Esophagus (tissue), 2 donors: ENCODE results near the gene MROH7. TPM values are rescaled to one million over a fixed set of nuclear protein-coding genes. Genes with fewer than 3 reads are reported as not detected.

Experiments used
- H3K27ac ChIP-seq, 2 donors: one replicate each; pipeline ENCODE4 v1.5.1; 2013; ENCODE audit warnings: low read depth in 2 of 2, mild to moderate bottlenecking in 2 of 2, inconsistent platforms in 1 of 2, low read length in 1 of 2, moderate library complexity in 1 of 2
- H3K27me3 ChIP-seq, 2 donors: one replicate each; pipeline ENCODE4 v1.6.1; 2013; ENCODE audit warnings: low read length in 2 of 2, control low read depth in 1 of 2, mild to moderate bottlenecking in 1 of 2; ENCODE audit not compliant: insufficient read depth in 2 of 2, control insufficient read depth in 1 of 2
- H3K36me3 ChIP-seq, 2 donors: one replicate each; pipeline ENCODE4 v1.6.1; 2013; ENCODE audit warnings: low read length in 1 of 2; ENCODE audit not compliant: control insufficient read depth in 2 of 2, insufficient read depth in 2 of 2
- H3K4me1 ChIP-seq, 2 donors: one replicate each; pipeline ENCODE4 v1.6.1; 2013; ENCODE audit warnings: low read length in 1 of 2; ENCODE audit not compliant: control insufficient read depth in 2 of 2, insufficient read depth in 2 of 2
- H3K4me3 ChIP-seq, 2 donors: one replicate each; pipeline ENCODE4 v1.5.1; 2013; ENCODE audit warnings: low read length in 2 of 2, mild to moderate bottlenecking in 2 of 2, low read depth in 1 of 2, moderate library complexity in 1 of 2
- H3K9me3 ChIP-seq, 2 donors: one replicate each; pipeline ENCODE4 v1.6.1; 2013; ENCODE audit warnings: mild to moderate bottlenecking in 2 of 2, low read depth in 1 of 2, low read length in 1 of 2, moderate library complexity in 1 of 2; ENCODE audit not compliant: control insufficient read depth in 2 of 2, insufficient read depth in 1 of 2
- WGBS, 2 donors: extraction: QIAGEN DNeasy Blood & Tissue Kit; methylation state at CpG; one replicate each; pipeline ENCODE4 v1.1.7; 2013; 5-methylcytosine and 5-hydroxymethylcytosine counted together
- polyA plus RNA-seq, 2 donors: library from polyadenylated mRNA; stranded (reverse); fragments of 200-250 nt; gene quantifications; one replicate each; pipeline ENCODE4 v1.2.3, GENCODE V29; 2013
- donor health status: healthy with polysubstance abuse.
- donor health status: Bipolar disorder and iron deficiency.

The MROH7 gene
- 1 to 10 TPM in 1 of 2 donors, under 1 TPM in 1; 0.80 to 2.3 TPM for polyA plus RNA-seq

DNA sequence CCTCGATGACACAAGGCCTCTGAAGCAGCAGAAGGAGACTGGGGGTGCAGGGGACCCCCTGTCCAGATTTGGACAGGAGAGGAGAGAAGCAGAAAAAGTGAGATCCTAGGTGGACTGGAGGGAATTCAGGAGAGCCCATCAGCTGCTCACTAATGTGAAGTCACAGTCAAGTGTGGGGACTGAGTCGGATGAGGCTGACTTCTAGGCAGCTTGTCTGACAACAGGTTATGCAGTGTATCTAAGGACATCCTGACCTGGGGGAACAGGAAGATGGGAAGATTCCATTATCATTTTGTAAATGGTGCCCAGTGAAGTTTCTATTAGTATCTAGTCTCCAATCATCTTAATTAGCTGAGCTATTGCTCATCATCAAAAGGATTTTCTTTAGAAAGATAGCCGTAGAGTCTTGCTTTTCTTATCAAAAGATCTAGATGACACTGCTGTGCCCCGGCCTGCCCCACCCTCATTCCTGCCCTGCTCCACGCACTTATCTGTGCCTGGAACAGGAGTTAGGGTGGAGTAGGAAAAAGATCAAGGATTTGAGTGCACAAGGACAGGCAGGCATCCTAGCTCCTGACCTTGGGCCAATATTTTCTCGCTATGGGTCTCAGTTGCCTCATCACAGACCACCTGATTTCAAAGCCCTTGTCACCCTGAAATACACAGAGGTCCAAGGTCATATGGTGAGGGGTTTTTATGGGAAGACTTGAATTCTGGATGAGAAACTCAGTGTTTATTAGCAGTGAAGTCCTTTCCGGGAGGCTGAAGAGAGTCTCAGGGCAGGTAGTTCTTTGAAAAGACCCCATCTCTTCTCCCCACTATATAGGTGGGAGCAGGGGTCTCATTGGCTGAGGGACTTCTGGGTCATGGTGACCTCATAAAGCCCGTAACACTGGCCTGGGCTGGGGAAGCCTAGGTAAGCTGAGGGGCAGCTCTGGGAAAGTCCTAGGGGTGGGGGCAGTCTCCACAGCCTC, at the start of gene MROH7:
Gene MROH7 (plus strand): TSS at position 924 of the 974 bp plus-strand sequence. CDS start 11,141 bp downstream, outside the sequence.
- no peaks in the 10 kb centered on the region for H3K36me3 ChIP-seq
- no peaks in the 10 kb centered on the region for H3K4me1 ChIP-seq
- 65 to 78% methylated on average over 8 of the region's 8 CpGs for WGBS, 2 donors
- H3K27ac ChIP-seq: no peak within 1 kb of the TSS
- no peaks in the 10 kb centered on the region for H3K27me3 ChIP-seq
- H3K9me3 ChIP-seq: peaks cover 0 to 8% of the 10 kb centered on the region in 2 donors
- H3K4me3 ChIP-seq: no peak within 1 kb of the TSS

- Histone ChIP-seq H3K27ac (no peak overlapping the region), H3K36me3 (peaks cover 0 to 12% of the 10 kb centered on the region in 2 donors), H3K9me3 (no peaks in the 10 kb centered on the region), H3K4me3 (no peak overlapping the region), H3K27me3 (no peaks in the 10 kb centered on the region), H3K4me1 (no peaks in the 10 kb centered on the region)
- 86 to 88% methylated on average over 10 of the region's 10 CpGs for WGBS, 2 donors
These were observed 47.9 kb upstream of the MROH7 start for GRCh38 chr1:54593571-54594160.

- Histone ChIP-seq H3K4me1 (no peaks in the 10 kb centered on the region), H3K9me3 (no peaks in the 10 kb centered on the region), H3K36me3 (peaks cover 0 to 12% of the 10 kb centered on the region in 2 donors), H3K27ac (no peak overlapping the region), H3K27me3 (no peaks in the 10 kb centered on the region), H3K4me3 (no peak overlapping the region)
- 92 to 95% methylated on average over 16 of the region's 16 CpGs for WGBS, 2 donors
These were observed 47.1 kb upstream of the MROH7 start for GRCh38 chr1:54594463-54594862.

DNA sequence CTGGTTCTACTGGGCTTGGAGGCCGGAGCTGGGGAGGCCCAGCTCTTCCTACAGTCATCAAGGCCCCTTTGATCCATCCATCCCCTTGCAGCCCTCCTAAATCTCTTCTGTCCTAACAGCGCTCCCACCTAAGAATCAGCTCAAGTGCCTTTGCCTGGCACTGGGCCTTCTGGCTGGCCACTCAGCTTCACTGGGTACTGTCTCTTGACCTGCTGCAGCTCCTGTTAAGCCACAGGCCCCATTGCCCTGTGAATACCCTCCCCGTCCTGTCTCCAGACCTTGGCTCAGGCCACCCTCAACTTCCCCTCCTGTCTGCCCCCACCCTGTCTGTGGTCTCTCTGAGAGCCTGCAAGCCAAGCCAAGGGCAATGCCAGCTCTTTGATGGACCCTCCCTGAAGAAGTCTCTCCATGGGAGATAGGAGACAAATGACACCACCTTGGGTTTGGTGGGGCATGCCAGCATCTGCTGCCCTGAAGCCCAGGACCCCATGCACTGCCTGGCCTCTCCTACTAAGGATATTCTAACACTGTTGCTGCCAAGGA, 45.6 kb upstream of the MROH7 start:
- Histone ChIP-seq H3K27me3 (no peaks in the 10 kb centered on the region), H3K27ac (no peak overlapping the region), H3K4me3 (no peak overlapping the region), H3K4me1 (no peaks in the 10 kb centered on the region), H3K36me3 (peaks cover 0 to 15% of the 10 kb centered on the region in 2 donors), H3K9me3 (no peaks in the 10 kb centered on the region)
- WGBS, 2 donors: 83% methylated on average over 3 of the region's 3 CpGs

GRCh38 chr1:54596756-54597155, 44.8 kb upstream of the MROH7 start:
- H3K4me3 ChIP-seq: no peak overlapping the region
- 82 to 93% methylated on average over 3 of the region's 3 CpGs for WGBS, 2 donors
- H3K27me3 ChIP-seq: no peaks in the 10 kb centered on the region
- no peak overlapping the region for H3K27ac ChIP-seq
- no peaks in the 10 kb centered on the region for H3K9me3 ChIP-seq
- H3K36me3 ChIP-seq: peaks cover 0 to 16% of the 10 kb centered on the region in 2 donors
- H3K4me1 ChIP-seq: no peaks in the 10 kb centered on the region

GRCh38 chr1:54597455-54598030, 44.0 kb upstream of the MROH7 start:
- no peak overlapping the region for H3K4me3 ChIP-seq
- 83 to 86% methylated on average over 3 of the region's 3 CpGs for WGBS, 2 donors
- peaks cover 0 to 16% of the 10 kb centered on the region in 2 donors for H3K36me3 ChIP-seq
- H3K27me3 ChIP-seq: no peaks in the 10 kb centered on the region
- no peaks in the 10 kb centered on the region for H3K4me1 ChIP-seq
- no peak overlapping the region for H3K27ac ChIP-seq
- no peaks in the 10 kb centered on the region for H3K9me3 ChIP-seq

GRCh38 chr1:54599211-54599823, 42.3 kb upstream of the MROH7 start:
- Histone ChIP-seq H3K27me3 (no peaks in the 10 kb centered on the region), H3K36me3 (peaks cover 0 to 15% of the 10 kb centered on the region in 2 donors), H3K27ac (no peak overlapping the region), H3K4me3 (no peak overlapping the region), H3K4me1 (peaks cover 0 to 4% of the 10 kb centered on the region in 2 donors), H3K9me3 (no peaks in the 10 kb centered on the region)
- WGBS, 2 donors: 90 to 93% methylated on average over 13 of the region's 13 CpGs

GRCh38 chr1:54600947-54601721, 40.5 kb upstream of the MROH7 start:
- Histone ChIP-seq H3K36me3 (peaks cover 0 to 9% of the 10 kb centered on the region in 2 donors), H3K4me3 (no peak overlapping the region)
- 86 to 87% methylated on average over 21 of the region's 21 CpGs for WGBS, 2 donors

More at GRCh38 chr1:54600947-54601721, 40.5 kb upstream of the MROH7 start:
- peaks cover 0 to 8% of the 10 kb centered on the region in 2 donors for H3K4me1 ChIP-seq
- no peaks in the 10 kb centered on the region for H3K9me3 ChIP-seq
- no peaks in the 10 kb centered on the region for H3K27me3 ChIP-seq
- no peak overlapping the region for H3K27ac ChIP-seq
